ENCODE measurements around the gene SEMA3B. TPM values are rescaled to one million over a fixed set of nuclear protein-coding genes. Genes with fewer than 3 reads are reported as not detected.

Gene SEMA3B
- total and polyA plus RNA-seq, 9 of the 15 experiments (the other 6 are each of a cell fraction or from before 2014, with no cell fraction given), result 0.03 to 1.8 (median 0.55) TPM; not detected in 1

GRCh38 chr3:50272911-50273688, 4.2 kb downstream of the SEMA3B start (continued):
- TF ChIP-seq, protein P1, sequence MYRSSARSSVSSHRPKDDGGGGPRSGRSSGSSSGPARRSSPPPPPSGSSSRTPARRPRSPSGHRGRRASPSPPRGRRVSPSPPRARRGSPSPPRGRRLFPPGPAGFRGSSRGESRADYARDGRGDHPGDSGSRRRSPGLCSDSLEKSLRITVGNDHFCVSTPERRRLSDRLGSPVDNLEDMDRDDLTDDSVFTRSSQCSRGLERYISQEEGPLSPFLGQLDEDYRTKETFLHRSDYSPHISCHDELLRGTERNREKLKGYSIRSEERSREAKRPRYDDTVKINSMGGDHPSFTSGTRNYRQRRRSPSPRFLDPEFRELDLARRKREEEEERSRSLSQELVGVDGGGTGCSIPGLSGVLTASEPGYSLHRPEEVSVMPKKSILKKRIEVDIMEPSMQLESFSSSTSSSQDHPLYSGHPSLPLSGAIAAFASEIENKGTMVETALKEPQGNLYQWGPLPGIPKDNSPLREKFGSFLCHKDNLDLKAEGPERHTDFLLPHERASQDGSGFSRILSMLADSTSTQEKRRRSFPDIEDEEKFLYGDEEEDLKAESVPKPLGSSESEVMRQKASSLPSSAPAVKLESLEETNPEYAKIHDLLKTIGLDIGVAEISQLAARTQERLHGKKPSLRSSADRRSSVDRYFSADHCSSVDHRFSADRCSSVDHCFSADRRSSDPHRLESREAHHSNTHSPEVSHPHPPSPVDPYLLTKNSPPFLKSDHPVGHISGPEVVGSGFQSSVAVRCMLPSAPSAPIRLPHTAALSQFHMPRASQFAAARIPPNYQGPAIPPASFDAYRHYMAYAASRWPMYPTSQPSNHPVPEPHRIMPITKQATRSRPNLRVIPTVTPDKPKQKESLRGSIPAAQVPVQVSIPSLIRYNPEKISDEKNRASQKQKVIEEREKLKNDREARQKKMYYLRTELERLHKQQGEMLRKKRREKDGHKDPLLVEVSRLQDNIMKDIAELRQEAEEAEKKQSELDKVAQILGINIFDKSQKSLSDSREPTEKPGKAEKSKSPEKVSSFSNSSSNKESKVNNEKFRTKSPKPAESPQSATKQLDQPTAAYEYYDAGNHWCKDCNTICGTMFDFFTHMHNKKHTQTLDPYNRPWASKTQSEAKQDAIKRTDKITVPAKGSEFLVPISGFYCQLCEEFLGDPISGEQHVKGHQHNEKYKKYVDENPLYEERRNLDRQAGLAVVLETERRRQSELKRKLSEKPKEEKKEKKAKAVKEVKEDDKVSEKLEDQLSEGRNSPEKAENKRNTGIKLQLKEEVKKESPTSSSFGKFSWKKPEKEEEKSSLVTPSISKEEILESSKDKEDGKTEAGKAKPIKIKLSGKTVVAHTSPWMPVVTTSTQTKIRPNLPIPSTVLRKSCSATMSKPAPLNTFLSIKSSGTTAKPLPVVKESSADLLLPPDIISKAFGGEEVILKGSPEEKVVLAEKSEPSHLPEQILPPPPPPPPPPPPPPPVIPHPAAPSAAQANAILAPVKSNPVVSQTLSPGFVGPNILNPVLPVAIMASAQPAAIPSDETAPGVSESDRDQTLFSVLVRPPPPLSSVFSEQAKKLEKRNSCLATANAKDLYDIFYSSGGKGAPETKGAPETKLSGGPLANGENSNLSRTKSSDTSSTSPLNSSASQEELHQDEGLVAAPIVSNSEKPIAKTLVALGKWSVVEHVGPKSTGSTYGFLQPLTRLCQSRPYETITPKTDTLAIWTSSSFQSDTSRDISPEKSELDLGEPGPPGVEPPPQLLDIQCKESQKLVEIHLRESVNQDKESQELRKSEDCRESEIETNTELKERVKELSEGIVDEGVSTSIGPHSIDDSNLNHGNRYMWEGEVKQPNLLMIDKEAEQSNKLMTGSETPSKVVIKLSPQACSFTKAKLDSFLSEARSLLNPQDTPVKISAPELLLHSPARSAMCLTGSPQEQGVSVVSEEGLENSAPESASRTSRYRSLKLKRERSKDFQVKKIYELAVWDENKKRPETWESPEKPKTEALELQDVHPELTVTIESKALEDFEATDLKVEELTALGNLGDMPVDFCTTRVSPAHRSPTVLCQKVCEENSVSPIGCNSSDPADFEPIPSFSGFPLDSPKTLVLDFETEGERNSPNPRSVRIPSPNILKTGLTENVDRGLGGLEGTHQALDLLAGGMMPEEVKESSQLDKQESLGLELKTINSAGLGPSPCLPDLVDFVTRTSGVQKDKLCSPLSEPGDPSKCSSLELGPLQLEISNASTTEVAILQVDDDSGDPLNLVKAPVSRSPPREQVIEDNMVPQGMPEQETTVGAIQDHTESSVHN (IDR thresholded peaks at IDR 0.05; ENCODE audit: borderline replicate concordance in 1 of 2, low read depth in 1 of 2), result no peak
- TF ChIP-seq E2F6 (IDR thresholded peaks at IDR 0.05; ENCODE audit: borderline replicate concordance in 1 of 2, extremely low read depth in 1 of 2, insufficient read depth in 1 of 2, insufficient read length in 1 of 2, low read depth in 1 of 2, low read length in 1 of 2, poor library complexity in 1 of 2, severe bottlenecking in 1 of 2) (peak in 1 of 2 experiments; percentile 6), KLF10 (CRISPR knock-in tag; IDR thresholded peaks at IDR 0.05) (no peak), ZNF586 (CRISPR knock-in tag; conservative IDR thresholded peaks at IDR 0.05) (no peak), ZC3H11A (IDR thresholded peaks at IDR 0.05; ENCODE audit: low read depth, low read length) (no peak), TSC22D4 (tag; IDR thresholded peaks at IDR 0.05) (no peak), NCOR1 (IDR thresholded peaks at IDR 0.05) (no peak), ZFPM2 (CRISPR knock-in tag; IDR thresholded peaks at IDR 0.05) (no peak), ZBTB12 (CRISPR knock-in tag; IDR thresholded peaks at IDR 0.05) (no peak), IRF1 (CRISPR knock-in tag; IDR thresholded peaks at IDR 0.05; ENCODE audit: borderline replicate concordance) (no peak)
- TF ChIP-seq, protein P2, sequence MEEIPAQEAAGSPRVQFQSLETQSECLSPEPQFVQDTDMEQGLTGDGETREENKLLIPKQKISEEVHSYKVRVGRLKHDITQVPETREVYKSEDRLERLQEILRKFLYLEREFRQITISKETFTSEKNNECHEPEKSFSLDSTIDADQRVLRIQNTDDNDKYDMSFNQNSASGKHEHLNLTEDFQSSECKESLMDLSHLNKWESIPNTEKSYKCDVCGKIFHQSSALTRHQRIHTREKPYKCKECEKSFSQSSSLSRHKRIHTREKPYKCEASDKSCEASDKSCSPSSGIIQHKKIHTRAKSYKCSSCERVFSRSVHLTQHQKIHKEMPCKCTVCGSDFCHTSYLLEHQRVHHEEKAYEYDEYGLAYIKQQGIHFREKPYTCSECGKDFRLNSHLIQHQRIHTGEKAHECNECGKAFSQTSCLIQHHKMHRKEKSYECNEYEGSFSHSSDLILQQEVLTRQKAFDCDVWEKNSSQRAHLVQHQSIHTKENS (CRISPR knock-in tag; IDR thresholded peaks at IDR 0.05), result no peak
- TF ChIP-seq, protein P3, sequence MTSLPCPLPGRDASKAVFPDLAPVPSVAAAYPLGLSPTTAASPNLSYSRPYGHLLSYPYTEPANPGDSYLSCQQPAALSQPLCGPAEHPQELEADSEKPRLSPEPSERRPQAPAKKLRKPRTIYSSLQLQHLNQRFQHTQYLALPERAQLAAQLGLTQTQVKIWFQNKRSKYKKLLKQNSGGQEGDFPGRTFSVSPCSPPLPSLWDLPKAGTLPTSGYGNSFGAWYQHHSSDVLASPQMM (CRISPR knock-in tag; IDR thresholded peaks at IDR 0.05), result no peak
